IMR-90 (cell line): ENCODE results near the gene HAX1. TPM values are rescaled to one million over a fixed set of nuclear protein-coding genes. Genes with fewer than 3 reads are reported as not detected.

Experiments used
- ATAC-seq: fragments of 200-7000 bp; cut with Tn5 transposase; 2 replicates; pipeline ENCODE4 v1.9.1; 2020; ENCODE audit warnings: low read depth, mild to moderate bottlenecking, moderate library complexity
- BruUV-seq: library from RNA; stranded (reverse); fragments of 400-500 nt; replicated peaks from 2 replicates; lab custom pipeline; 2021; lab: Mats Ljungman, UMichigan
- CTCF ChIA-PET: fragments of 300-600 bp; formaldehyde crosslinking; extraction: SDS; loops from one replicate; lab custom pipeline; 2021; ENCODE audit warnings: antibody characterized with exemption; lab: Yijun Ruan, JAX
- POLR2A ChIA-PET: fragments of 300-600 bp; sonication (Branson Sonifier 250); formaldehyde crosslinking; loops from one replicate; lab custom pipeline; 2022; ENCODE audit warnings: antibody characterized with exemption; ENCODE audit not compliant: unreplicated experiment; lab: Charles Lee
- DNase-seq: peaks from one replicate; pipeline ENCODE4 v3.0.0; 2013
- H2AFZ ChIP-seq: replicated peaks from 2 replicates; pipeline ENCODE3; 2013; ENCODE audit warnings: low read length, mild to moderate bottlenecking; ENCODE audit not compliant: poor library complexity
- H2AK5ac ChIP-seq: 2 replicates; pipeline ENCODE4 v1.6.1; 2013; ENCODE audit warnings: low read depth, low read length, inconsistent platforms
- H2AK9ac ChIP-seq: replicated peaks from 2 replicates; pipeline ENCODE3; 2013; ENCODE audit warnings: mild to moderate bottlenecking, low read depth, low read length, moderate library complexity; ENCODE audit not compliant: poor library complexity
- H2BK120ac ChIP-seq: 2 replicates; pipeline ENCODE4 v1.6.1; 2013; ENCODE audit warnings: low read depth, low read length, inconsistent platforms
- H2BK15ac ChIP-seq: 3 replicates; pipeline ENCODE4 v1.6.1; 2013; ENCODE audit warnings: low read depth, low read length, inconsistent platforms
- H2BK20ac ChIP-seq: 2 replicates; pipeline ENCODE4 v1.6.1; 2013; ENCODE audit warnings: low read depth, mild to moderate bottlenecking, inconsistent platforms, low read length, moderate library complexity
- H2BK5ac ChIP-seq: 2 replicates; pipeline ENCODE4 v1.6.1; 2013; ENCODE audit warnings: mild to moderate bottlenecking, low read depth, low read length, inconsistent platforms; ENCODE audit not compliant: poor library complexity, severe bottlenecking
- H3K14ac ChIP-seq: replicated peaks from 2 replicates; pipeline ENCODE4 v1.6.1; 2013; ENCODE audit warnings: low read depth, low read length, inconsistent platforms
- H3K18ac ChIP-seq: 2 replicates; pipeline ENCODE4 v1.6.1; 2013; ENCODE audit warnings: low read depth, low read length, control low read depth
- H3K23ac ChIP-seq: 2 replicates; pipeline ENCODE4 v1.6.1; 2013; ENCODE audit warnings: low read depth, low read length, inconsistent platforms
- H3K27ac ChIP-seq: 2 replicates; pipeline ENCODE4 v1.5.1; 2013; ENCODE audit warnings: mild to moderate bottlenecking, control low read depth, low read length; ENCODE audit not compliant: insufficient read depth
- H3K27me3 ChIP-seq: 2 replicates; pipeline ENCODE4 v1.6.1; 2013; ENCODE audit warnings: low read length; ENCODE audit not compliant: control insufficient read depth, insufficient read depth
- H3K36me3 ChIP-seq: 2 replicates; pipeline ENCODE4 v1.6.1; 2013; ENCODE audit warnings: low read length, mixed read lengths; ENCODE audit not compliant: control insufficient read depth, insufficient read depth
- H3K4ac ChIP-seq: 2 replicates; pipeline ENCODE4 v1.6.1; 2013; ENCODE audit warnings: low read depth, low read length, inconsistent platforms
- H3K4me1 ChIP-seq: 2 replicates; pipeline ENCODE4 v1.6.1; 2013; ENCODE audit warnings: low read length, mixed read lengths; ENCODE audit not compliant: control insufficient read depth, insufficient read depth
- H3K4me2 ChIP-seq: 2 replicates; pipeline ENCODE4 v1.6.1; 2013; ENCODE audit warnings: low read depth, mild to moderate bottlenecking, control low read depth, low read length, moderate library complexity
- H3K4me3 ChIP-seq: 2 replicates; pipeline ENCODE4 v1.5.1; 2013; ENCODE audit warnings: low read depth, mild to moderate bottlenecking, control low read depth, low read length, moderate library complexity; ENCODE audit not compliant: insufficient read depth
- H3K56ac ChIP-seq: 2 replicates; pipeline ENCODE4 v1.6.1; 2013; ENCODE audit warnings: low read length, inconsistent platforms; ENCODE audit not compliant: insufficient read depth; ENCODE audit errors: extremely low read depth
- H3K79me1 ChIP-seq, 2 experiments: 2 replicates each; pipeline ENCODE4 v1.6.1; 2013; ENCODE audit warnings: low read length in 2 of 2, inconsistent platforms in 1 of 2, low read depth in 1 of 2
- H3K9ac ChIP-seq: 2 replicates; pipeline ENCODE4 v1.6.1; 2013; ENCODE audit warnings: low read depth, low read length, control low read depth
- H3K9me1 ChIP-seq: 2 replicates; pipeline ENCODE4 v1.6.1; 2013; ENCODE audit warnings: low read length, inconsistent platforms; ENCODE audit not compliant: insufficient read depth
- H3K9me3 ChIP-seq: 2 replicates; pipeline ENCODE4 v1.6.1; 2013; ENCODE audit warnings: low read length; ENCODE audit not compliant: control insufficient read depth, insufficient read depth
- H4K20me1 ChIP-seq: 2 replicates; pipeline ENCODE4 v1.6.1; 2013; ENCODE audit warnings: low read length, inconsistent platforms; ENCODE audit not compliant: insufficient read depth
- H4K5ac ChIP-seq: 2 replicates; pipeline ENCODE4 v1.6.1; 2013; ENCODE audit warnings: mild to moderate bottlenecking, low read depth, low read length, control low read depth
- H4K8ac ChIP-seq, 2 experiments: 2 replicates each; pipeline ENCODE4 v1.6.1; 2013; ENCODE audit warnings: low read depth in 2 of 2, low read length in 2 of 2, control low read depth in 1 of 2, inconsistent platforms in 1 of 2
- H4K91ac ChIP-seq: 2 replicates; pipeline ENCODE4 v1.6.1; 2013; ENCODE audit warnings: low read depth, low read length, inconsistent platforms; ENCODE audit not compliant: insufficient read depth
- BHLHE40 ChIP-seq: fragments of 150-350 bp; IDR thresholded peaks from 2 replicates; pipeline ENCODE4 v1.6.1; 2016; ENCODE audit warnings: mild to moderate bottlenecking, low read depth, low read length
- CEBPB ChIP-seq: IDR thresholded peaks from 2 replicates; pipeline ENCODE4 v1.6.1; 2012; ENCODE audit warnings: low read depth, low read length, improper control_type of control experiment
- CHD1 ChIP-seq: IDR thresholded peaks from 2 replicates; pipeline ENCODE4 v1.6.1; 2012; ENCODE audit warnings: low read depth, low read length, improper control_type of control experiment
- FOS ChIP-seq: fragments of 150-350 bp; IDR thresholded peaks from 2 replicates; pipeline ENCODE4 v1.6.1; 2016; ENCODE audit warnings: low read depth, low read length
- MAFK ChIP-seq: IDR thresholded peaks from 2 replicates; pipeline ENCODE4 v1.6.1; 2012; ENCODE audit warnings: low read depth, low read length, improper control_type of control experiment
- MAZ ChIP-seq: IDR thresholded peaks from 2 replicates; pipeline ENCODE4 v1.6.1; 2012; ENCODE audit warnings: low read depth, mild to moderate bottlenecking, low read length, improper control_type of control experiment, moderate library complexity, borderline replicate concordance
- MXI1 ChIP-seq: IDR thresholded peaks from 2 replicates; pipeline ENCODE4 v1.6.1; 2012; ENCODE audit warnings: low read depth, mild to moderate bottlenecking, low read length, moderate library complexity, borderline replicate concordance
- NFE2L2 ChIP-seq: fragments of 150-350 bp; IDR thresholded peaks from 2 replicates; pipeline ENCODE4 v1.6.1; 2016; ENCODE audit warnings: low read depth, mild to moderate bottlenecking, low read length
- POLR2A ChIP-seq: IDR thresholded peaks from 2 replicates; pipeline ENCODE4 v1.6.1; 2012; ENCODE audit warnings: mild to moderate bottlenecking, low read depth, low read length
- RAD21 ChIP-seq: IDR thresholded peaks from 2 replicates; pipeline ENCODE4 v1.6.1; 2012; ENCODE audit warnings: low read length, improper control_type of control experiment
- RCOR1 ChIP-seq: IDR thresholded peaks from 2 replicates; pipeline ENCODE4 v1.6.1; 2012; ENCODE audit warnings: mild to moderate bottlenecking, low read length, improper control_type of control experiment; ENCODE audit not compliant: insufficient replicate concordance
- RFX5 ChIP-seq: IDR thresholded peaks from 2 replicates; pipeline ENCODE4 v1.8.0; 2012; ENCODE audit warnings: low read depth, mild to moderate bottlenecking, low read length, moderate library complexity
- SMC3 ChIP-seq: fragments of 150-350 bp; IDR thresholded peaks from 2 replicates; pipeline ENCODE4 v1.6.1; 2016; ENCODE audit warnings: low read depth, mild to moderate bottlenecking, antibody characterized with exemption, low read length, moderate library complexity
- WGBS, 2 experiments: methylation state at CpG; one replicate each; pipeline versions ENCODE4 v1.1.5 to v1.1.7; 2013; ENCODE audit warnings: missing lambda C conversion rate in 2 of 2; ENCODE audit not compliant: insufficient read length in 1 of 2; ENCODE audit errors: extremely low coverage in 2 of 2; 5-methylcytosine and 5-hydroxymethylcytosine counted together
- dilution Hi-C: fragments of 300-500 bp; cut with HindIII; formaldehyde crosslinking; loops from one replicate; pipeline ENCODE4 v1.14.3; 2018; ENCODE audit warnings: low sequenced_read_pairs; ENCODE audit not compliant: unreplicated experiment
- in situ Hi-C: fragments of 300-500 bp; cut with MboI; formaldehyde crosslinking; loops from 3 replicates; pipeline ENCODE4 v1.14.3; 2019; ENCODE audit warnings: low sequenced_read_pairs, inconsistent platforms, mixed read lengths
- intact Hi-C: fragments of 100-400 bp; cut with micrococcal nuclease; formaldehyde crosslinking; loops from 2 replicates; pipeline ENCODE4 v1.10.0; 2022
- polyA plus RNA-seq, 3 experiments: library from polyadenylated mRNA; depleted of rRNA; stranded (reverse); fragments of >200 nt; gene quantifications; 2 replicates each; pipeline ENCODE4 v1.2.3, GENCODE V29; 2012; ENCODE audit warnings: low replicate concordance in 1 of 3
- total RNA-seq: library from RNA; depleted of rRNA; stranded (reverse); fragments of >200 nt; gene quantifications from 2 replicates; pipeline ENCODE4 v1.2.3, GENCODE V29; 2012
- TF ChIP-seq, protein P1 (sequence below): conservative IDR thresholded peaks from 2 replicates; pipeline ENCODE4 v1.5.1; 2012; ENCODE audit warnings: mild to moderate bottlenecking, low read depth, low read length, improper control_type of control experiment
- TF ChIP-seq, protein P2 (sequence below): fragments of 150-350 bp; IDR thresholded peaks from 2 replicates; pipeline ENCODE4 v1.6.1; 2017; ENCODE audit warnings: mild to moderate bottlenecking, antibody characterized with exemption, low read length, low read depth
- TF ChIP-seq, protein P3 (sequence below): fragments of 150-350 bp; IDR thresholded peaks from 2 replicates; pipeline ENCODE4 v1.6.1; 2016; ENCODE audit warnings: low read depth, mild to moderate bottlenecking, low read length, moderate library complexity, borderline replicate concordance

The HAX1 gene
- total and polyA plus RNA-seq, 2 of the 4 experiments (the other 2 are of a cell fraction), result 117 to 146 TPM

DNA sequence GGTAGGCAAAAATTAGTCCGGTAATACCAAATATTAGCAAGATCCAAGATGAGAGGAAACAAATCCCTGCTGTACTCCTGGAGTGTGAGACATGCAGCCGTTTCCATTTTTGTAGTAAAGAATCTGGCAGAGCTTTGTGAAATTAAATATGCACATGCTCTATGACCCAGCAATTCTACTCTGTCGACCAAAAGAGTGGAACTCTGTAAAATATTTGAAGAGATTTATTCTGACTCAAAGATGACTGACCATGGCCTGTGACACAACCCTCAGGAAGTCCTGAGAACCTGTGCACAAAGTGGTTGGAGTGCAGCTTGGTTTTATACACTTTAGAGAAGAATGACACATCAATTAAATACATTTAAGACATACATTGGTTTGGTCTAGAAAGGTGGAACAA, 16.2 kb downstream of the HAX1 start:
- Histone ChIP-seq H2BK15ac (no peak overlapping the region), H3K4ac (no peak overlapping the region), H3K4me2 (no peak overlapping the region), H3K56ac (no peak overlapping the region), H3K27me3 (peaks cover 4% of the 10 kb centered on the region), H3K18ac (no peak overlapping the region), H3K23ac (no peak overlapping the region), H2AK9ac (no peak overlapping the region), H4K20me1 (no peaks in the 10 kb centered on the region), H3K27ac (no peak overlapping the region), H2BK20ac (no peak overlapping the region), H4K91ac (no peak overlapping the region), H3K14ac (no peak overlapping the region), H3K4me1 (no peaks in the 10 kb centered on the region), H2AK5ac (no peak overlapping the region), H3K9me1 (no peaks in the 10 kb centered on the region), H3K79me1 (no peaks in the 10 kb centered on the region), H2AFZ (no peak overlapping the region), H4K8ac (no peak overlapping the region), H3K9me3 (peaks cover 2% of the 10 kb centered on the region; the same call in 1 of the 2 replicates), H4K5ac (no peak overlapping the region), H3K9ac (no peak overlapping the region), H3K36me3 (no peaks in the 10 kb centered on the region), H2BK5ac (no peak overlapping the region), H3K4me3 (no peak overlapping the region), H2BK120ac (no peak overlapping the region)
- WGBS, 2 experiments, result no CpG with 5 or more reads among the region's 3 CpGs
- in situ Hi-C loops (no loop called here), intact Hi-C loops (no loop called here), dilution Hi-C loops (no loop called here)
- POLR2A ChIA-PET, result no interaction called here
- TF ChIP-seq POLR2A, result no peak
- no peak for TF ChIP-seq MAZ
- TF ChIP-seq, protein P1, sequence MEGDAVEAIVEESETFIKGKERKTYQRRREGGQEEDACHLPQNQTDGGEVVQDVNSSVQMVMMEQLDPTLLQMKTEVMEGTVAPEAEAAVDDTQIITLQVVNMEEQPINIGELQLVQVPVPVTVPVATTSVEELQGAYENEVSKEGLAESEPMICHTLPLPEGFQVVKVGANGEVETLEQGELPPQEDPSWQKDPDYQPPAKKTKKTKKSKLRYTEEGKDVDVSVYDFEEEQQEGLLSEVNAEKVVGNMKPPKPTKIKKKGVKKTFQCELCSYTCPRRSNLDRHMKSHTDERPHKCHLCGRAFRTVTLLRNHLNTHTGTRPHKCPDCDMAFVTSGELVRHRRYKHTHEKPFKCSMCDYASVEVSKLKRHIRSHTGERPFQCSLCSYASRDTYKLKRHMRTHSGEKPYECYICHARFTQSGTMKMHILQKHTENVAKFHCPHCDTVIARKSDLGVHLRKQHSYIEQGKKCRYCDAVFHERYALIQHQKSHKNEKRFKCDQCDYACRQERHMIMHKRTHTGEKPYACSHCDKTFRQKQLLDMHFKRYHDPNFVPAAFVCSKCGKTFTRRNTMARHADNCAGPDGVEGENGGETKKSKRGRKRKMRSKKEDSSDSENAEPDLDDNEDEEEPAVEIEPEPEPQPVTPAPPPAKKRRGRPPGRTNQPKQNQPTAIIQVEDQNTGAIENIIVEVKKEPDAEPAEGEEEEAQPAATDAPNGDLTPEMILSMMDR, result no peak
- TF ChIP-seq FOS, result no peak
- TF ChIP-seq MXI1, result no peak
- no peak for TF ChIP-seq NFE2L2
- no peak for TF ChIP-seq RCOR1
- TF ChIP-seq CHD1, result no peak
- no peak for TF ChIP-seq MAFK
- no peak for TF ChIP-seq RAD21
- TF ChIP-seq SMC3, result no peak
- no peak for TF ChIP-seq RFX5
- no peak for TF ChIP-seq BHLHE40
- TF ChIP-seq CEBPB, result no peak
- TF ChIP-seq, protein P2, sequence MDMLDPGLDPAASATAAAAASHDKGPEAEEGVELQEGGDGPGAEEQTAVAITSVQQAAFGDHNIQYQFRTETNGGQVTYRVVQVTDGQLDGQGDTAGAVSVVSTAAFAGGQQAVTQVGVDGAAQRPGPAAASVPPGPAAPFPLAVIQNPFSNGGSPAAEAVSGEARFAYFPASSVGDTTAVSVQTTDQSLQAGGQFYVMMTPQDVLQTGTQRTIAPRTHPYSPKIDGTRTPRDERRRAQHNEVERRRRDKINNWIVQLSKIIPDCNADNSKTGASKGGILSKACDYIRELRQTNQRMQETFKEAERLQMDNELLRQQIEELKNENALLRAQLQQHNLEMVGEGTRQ, result no peak
- TF ChIP-seq, protein P3, sequence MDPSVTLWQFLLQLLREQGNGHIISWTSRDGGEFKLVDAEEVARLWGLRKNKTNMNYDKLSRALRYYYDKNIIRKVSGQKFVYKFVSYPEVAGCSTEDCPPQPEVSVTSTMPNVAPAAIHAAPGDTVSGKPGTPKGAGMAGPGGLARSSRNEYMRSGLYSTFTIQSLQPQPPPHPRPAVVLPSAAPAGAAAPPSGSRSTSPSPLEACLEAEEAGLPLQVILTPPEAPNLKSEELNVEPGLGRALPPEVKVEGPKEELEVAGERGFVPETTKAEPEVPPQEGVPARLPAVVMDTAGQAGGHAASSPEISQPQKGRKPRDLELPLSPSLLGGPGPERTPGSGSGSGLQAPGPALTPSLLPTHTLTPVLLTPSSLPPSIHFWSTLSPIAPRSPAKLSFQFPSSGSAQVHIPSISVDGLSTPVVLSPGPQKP, result no peak
- CTCF ChIA-PET, result no interaction called here
- ATAC-seq, result no peak
- no TSS peak for BruUV-seq
- DNase-seq, result no peak
